Stimulated activated CD4-positive, alpha-beta T cell treated with anti-CD3 and anti-CD28 coated beads, Interleukin-12 subunit alpha, Interleukin-12 subunit beta, amount 100 ng/mL, for 4 hours (primary cell): ENCODE data around the gene MYOZ3.

Source experiments
- DNase-seq: peaks from one replicate; pipeline ENCODE4 v3.0.0-alpha.2; 2020

The MYOZ3 gene

DNA sequence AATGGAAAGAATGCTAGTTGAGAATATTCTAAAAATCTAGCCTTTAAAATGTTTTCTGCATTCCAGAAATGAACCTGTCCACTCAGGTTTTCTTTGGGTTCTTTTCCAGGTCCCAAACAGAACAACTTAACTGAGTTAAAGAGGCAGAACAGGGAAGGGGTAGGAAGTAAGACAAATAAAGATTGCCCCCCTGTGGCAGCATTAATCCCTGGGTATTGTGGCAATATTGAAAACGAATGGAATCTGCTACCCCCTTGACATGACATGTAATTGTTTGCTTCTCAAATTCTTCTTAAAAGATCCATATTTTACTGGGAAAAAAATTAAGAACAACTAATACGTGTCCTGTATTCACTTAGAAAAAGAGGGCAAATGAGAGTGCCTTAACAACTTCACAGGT, 49.1 kb downstream of the MYOZ3 start:
- DNase-seq = no peak

DNA sequence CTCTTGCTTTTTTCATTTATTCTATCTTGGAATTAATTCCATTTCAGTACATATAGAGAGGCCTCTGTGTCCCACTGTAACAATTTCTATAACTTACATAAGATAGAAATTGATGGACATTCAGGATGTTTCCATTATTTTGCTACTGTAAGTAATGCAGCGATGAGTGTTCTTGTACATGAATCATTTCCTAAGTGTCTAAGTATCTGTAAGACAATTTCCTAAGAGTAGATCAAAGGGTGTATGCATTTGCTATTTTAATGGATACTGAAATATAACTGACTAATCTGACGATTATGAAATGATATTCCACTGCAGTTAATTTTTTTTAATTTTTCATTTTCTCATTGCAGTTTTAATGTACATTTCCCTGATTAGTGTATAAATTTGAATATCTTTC, 62.8 kb downstream of the MYOZ3 start:
- no peak for DNase-seq
